ENCODE results near the gene ARPP19.

DNA sequence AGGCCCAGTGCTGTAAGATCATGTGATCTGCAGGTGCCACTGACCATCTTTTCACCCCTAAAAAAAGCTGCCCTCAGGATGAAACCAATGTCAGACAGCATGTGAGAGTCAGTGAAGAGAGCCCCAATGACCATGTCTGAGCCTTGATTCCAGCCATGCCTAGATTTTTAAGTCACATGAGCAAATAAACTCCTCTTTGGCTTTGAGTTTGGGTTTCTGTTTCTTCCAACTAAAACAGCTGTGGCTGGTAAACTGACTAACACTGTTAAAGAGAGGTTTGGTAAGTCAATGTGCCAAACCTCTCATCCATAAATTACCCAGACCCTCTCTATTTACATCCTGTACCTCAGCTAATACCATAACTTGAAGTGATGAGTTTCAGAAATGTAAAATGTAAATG lies 48.4 kb downstream of the ARPP19 start:
- TF ChIP-seq, protein P1, sequence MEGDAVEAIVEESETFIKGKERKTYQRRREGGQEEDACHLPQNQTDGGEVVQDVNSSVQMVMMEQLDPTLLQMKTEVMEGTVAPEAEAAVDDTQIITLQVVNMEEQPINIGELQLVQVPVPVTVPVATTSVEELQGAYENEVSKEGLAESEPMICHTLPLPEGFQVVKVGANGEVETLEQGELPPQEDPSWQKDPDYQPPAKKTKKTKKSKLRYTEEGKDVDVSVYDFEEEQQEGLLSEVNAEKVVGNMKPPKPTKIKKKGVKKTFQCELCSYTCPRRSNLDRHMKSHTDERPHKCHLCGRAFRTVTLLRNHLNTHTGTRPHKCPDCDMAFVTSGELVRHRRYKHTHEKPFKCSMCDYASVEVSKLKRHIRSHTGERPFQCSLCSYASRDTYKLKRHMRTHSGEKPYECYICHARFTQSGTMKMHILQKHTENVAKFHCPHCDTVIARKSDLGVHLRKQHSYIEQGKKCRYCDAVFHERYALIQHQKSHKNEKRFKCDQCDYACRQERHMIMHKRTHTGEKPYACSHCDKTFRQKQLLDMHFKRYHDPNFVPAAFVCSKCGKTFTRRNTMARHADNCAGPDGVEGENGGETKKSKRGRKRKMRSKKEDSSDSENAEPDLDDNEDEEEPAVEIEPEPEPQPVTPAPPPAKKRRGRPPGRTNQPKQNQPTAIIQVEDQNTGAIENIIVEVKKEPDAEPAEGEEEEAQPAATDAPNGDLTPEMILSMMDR (IDR thresholded peaks at IDR 0.05; ENCODE audit: poor library complexity, severe bottlenecking): no peak
- TF ChIP-seq POLR2AphosphoS5 (IDR thresholded peaks at IDR 0.05): no peak
- TF ChIP-seq EP300 (conservative IDR thresholded peaks at IDR 0.05; ENCODE audit: poor library complexity, severe bottlenecking): no peak
- no peak for TF ChIP-seq RAD21 (conservative IDR thresholded peaks at IDR 0.05)
- TF ChIP-seq, protein P2, sequence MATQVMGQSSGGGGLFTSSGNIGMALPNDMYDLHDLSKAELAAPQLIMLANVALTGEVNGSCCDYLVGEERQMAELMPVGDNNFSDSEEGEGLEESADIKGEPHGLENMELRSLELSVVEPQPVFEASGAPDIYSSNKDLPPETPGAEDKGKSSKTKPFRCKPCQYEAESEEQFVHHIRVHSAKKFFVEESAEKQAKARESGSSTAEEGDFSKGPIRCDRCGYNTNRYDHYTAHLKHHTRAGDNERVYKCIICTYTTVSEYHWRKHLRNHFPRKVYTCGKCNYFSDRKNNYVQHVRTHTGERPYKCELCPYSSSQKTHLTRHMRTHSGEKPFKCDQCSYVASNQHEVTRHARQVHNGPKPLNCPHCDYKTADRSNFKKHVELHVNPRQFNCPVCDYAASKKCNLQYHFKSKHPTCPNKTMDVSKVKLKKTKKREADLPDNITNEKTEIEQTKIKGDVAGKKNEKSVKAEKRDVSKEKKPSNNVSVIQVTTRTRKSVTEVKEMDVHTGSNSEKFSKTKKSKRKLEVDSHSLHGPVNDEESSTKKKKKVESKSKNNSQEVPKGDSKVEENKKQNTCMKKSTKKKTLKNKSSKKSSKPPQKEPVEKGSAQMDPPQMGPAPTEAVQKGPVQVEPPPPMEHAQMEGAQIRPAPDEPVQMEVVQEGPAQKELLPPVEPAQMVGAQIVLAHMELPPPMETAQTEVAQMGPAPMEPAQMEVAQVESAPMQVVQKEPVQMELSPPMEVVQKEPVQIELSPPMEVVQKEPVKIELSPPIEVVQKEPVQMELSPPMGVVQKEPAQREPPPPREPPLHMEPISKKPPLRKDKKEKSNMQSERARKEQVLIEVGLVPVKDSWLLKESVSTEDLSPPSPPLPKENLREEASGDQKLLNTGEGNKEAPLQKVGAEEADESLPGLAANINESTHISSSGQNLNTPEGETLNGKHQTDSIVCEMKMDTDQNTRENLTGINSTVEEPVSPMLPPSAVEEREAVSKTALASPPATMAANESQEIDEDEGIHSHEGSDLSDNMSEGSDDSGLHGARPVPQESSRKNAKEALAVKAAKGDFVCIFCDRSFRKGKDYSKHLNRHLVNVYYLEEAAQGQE (IDR thresholded peaks at IDR 0.05; ENCODE audit: borderline replicate concordance): no peak
- no peak for TF ChIP-seq EZH2 (IDR thresholded peaks at IDR 0.05; ENCODE audit: borderline replicate concordance, insufficient read depth, low read length, poor library complexity, severe bottlenecking)
- TF ChIP-seq SMC3 (conservative IDR thresholded peaks at IDR 0.05; ENCODE audit: poor library complexity): no peak
- no peak for TF ChIP-seq TAF1 (IDR thresholded peaks at IDR 0.05; ENCODE audit: low read depth)
